ENCODE data around the gene UGT1A9. TPM values are rescaled to one million over a fixed set of nuclear protein-coding genes. Genes with fewer than 3 reads are reported as not detected.
A peak's percentile ranks its signal among the peaks of the same experiment; 100 is the strongest.

The UGT1A9 gene
- total RNA-seq, 4 donors from 2014 or later: not detected

DNA sequence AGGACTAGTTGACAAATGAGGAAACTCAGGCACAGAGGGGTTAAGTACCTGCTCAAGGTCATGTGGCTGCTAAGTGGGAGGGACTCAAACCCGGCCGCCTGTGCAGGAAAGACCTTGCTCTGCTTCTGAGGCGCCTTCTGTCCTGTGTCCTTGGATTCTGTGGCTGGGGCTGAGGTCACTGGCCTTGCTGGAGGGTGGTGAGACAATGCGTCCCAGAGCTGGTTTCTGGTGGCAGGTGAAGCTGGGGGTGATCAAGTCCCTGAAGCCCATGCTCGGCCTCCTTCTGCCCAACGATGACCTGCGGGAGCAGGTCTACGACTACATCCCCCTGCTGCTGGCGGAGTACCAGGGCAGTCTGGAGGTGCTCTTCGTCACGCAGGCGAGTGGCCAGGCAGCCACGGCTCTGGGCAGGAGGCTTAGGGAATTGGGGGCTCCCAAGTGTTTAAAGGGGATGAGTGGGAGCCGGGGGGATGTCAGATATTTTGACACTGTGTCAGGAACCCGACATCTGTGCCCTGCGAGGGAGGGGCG lies 122.5 kb downstream of the UGT1A9 start:
- peak; percentile 38 to 47 for DNase-seq
- Histone ChIP-seq H3K9me3 (no peaks in the 10 kb centered on the region), H3K36me3 (no peaks in the 10 kb centered on the region), H3K4me1 (peaks cover 2% of the 10 kb centered on the region in 2 donors), H3K27me3 (no peaks in the 10 kb centered on the region), H3K27ac (no peak overlapping the region), H3K4me3 (replicated peaks in 1 of 3) (no peak overlapping the region)
- WGBS, 2 donors: 67 to 78% methylated on average over 11 to 15 of the region's 17 CpGs
- TF ChIP-seq, protein P1, sequence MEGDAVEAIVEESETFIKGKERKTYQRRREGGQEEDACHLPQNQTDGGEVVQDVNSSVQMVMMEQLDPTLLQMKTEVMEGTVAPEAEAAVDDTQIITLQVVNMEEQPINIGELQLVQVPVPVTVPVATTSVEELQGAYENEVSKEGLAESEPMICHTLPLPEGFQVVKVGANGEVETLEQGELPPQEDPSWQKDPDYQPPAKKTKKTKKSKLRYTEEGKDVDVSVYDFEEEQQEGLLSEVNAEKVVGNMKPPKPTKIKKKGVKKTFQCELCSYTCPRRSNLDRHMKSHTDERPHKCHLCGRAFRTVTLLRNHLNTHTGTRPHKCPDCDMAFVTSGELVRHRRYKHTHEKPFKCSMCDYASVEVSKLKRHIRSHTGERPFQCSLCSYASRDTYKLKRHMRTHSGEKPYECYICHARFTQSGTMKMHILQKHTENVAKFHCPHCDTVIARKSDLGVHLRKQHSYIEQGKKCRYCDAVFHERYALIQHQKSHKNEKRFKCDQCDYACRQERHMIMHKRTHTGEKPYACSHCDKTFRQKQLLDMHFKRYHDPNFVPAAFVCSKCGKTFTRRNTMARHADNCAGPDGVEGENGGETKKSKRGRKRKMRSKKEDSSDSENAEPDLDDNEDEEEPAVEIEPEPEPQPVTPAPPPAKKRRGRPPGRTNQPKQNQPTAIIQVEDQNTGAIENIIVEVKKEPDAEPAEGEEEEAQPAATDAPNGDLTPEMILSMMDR (IDR thresholded peaks at IDR 0.05): no peak
- TF ChIP-seq POLR2A (IDR thresholded peaks at IDR 0.05): no peak
- intact Hi-C loops (cut with DNase I): no loop called here

DNA sequence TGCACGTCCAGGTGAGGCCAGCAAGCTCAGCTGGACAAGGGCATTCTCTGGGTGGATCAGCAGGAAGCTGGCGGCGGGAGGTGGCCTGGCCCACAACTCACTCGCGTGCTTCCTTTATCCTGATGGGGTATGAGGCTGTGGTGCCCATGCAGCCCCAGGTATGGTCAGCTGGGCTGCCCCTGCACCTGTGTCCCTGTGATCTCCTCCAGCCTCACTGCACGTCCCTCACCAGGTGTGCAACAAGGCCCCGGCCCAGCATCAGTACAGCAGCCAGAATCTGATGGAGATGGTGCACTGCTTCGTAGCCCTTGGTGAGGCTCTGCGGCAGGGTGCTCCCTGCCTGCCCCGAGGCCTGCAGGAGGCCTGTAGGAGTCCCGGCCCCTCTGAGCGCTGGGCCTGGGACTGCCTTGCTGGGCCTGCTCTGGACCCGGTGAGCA lies 124.1 kb downstream of the UGT1A9 start:
- Histone ChIP-seq H3K4me1 (peaks cover 6 to 13% of the 10 kb centered on the region in 2 donors), H3K27ac (no peak overlapping the region)
- TF ChIP-seq POLR2A (IDR thresholded peaks at IDR 0.05): no peak
- TF ChIP-seq, protein P1 (IDR thresholded peaks at IDR 0.05): no peak

DNA sequence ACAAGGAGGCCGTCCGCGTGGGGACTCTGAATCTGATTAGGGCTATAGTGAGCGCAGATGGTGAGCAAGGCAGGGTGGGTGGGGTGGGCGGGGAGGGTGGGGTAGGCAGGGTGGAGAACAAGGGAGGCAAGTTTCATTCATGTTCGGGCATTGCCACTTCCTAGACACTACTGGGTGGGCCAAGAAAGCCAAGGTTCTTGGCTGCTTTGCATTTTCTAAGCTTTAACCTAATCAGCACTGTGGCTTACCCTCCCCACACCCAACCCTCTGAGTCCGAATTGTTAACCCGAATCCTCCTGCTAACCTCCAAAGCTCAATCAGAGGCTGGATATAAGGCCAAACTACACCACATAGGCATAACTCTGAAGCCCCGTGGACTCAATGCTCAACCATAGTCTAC lies 124.6 kb downstream of the UGT1A9 start:
- Histone ChIP-seq H3K27ac (no peak overlapping the region), H3K27me3 (no peaks in the 10 kb centered on the region), H3K4me3 (replicated peaks in 1 of 3) (no peak overlapping the region), H3K36me3 (no peaks in the 10 kb centered on the region), H3K4me1 (peaks cover 6 to 13% of the 10 kb centered on the region in 2 donors), H3K9me3 (no peaks in the 10 kb centered on the region)
- no peak for TF ChIP-seq POLR2A (IDR thresholded peaks at IDR 0.05)
- TF ChIP-seq, protein P1 (IDR thresholded peaks at IDR 0.05): no peak
- 92 to 93% methylated on average over 9 of the region's 9 CpGs for WGBS, 2 donors
- intact Hi-C loops (cut with DNase I): no loop called here
- no peak for DNase-seq

More for the DNA sequence above, 124.1 kb downstream of the UGT1A9 start:
- Histone ChIP-seq H3K4me3 (replicated peaks in 1 of 3) (no peak overlapping the region), H3K36me3 (no peaks in the 10 kb centered on the region), H3K27me3 (no peaks in the 10 kb centered on the region), H3K9me3 (no peaks in the 10 kb centered on the region)
- intact Hi-C loops (cut with DNase I): no loop called here
- no peak for DNase-seq
- 95 to 96% methylated on average over 10 to 12 of the region's 13 CpGs for WGBS, 2 donors

DNA sequence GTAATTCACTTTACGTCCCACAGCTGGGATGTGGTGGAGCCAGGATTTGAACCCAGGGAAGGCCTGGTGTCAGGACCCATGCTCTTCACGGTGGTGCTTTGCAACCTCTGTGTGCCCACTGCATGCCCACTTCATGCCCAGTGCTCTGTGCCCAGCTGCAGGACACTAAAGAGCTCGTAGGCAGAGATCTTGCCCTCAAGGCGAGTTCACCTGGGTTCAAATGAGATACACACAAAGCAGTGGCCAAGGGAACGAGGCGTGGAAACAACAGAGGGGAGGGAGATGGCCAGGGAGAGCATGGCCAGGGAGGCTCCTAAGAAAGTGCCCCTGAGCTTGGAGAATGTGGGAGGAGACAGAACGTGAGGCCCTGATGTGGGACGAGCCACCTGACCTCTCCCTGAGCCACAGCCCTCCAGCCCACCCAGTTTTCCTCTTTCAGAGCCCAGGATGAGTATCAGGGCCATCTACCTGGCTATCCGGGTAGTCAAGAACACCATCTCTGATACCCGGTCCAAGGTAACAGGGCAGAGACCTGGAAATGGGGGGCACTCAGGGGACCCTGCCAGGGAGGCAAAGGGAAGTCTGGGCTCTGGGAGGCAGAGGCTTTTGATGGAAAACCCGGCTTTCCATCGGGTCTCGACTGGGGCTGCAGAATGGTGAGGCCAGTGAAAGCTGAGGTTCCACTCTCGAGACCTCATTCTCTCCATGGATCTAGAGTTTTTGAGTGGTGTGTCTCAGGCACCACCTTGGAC lies 126.8 kb downstream of the UGT1A9 start:
- peak overlapping the region in 1 of 3 donors; percentile 6 for H3K27ac ChIP-seq
- H3K4me1 ChIP-seq: peaks cover 6 to 13% of the 10 kb centered on the region in 2 donors
- no peak overlapping the region for H3K4me3 ChIP-seq (replicated peaks in 1 of 3)
- no peak for TF ChIP-seq POLR2A (IDR thresholded peaks at IDR 0.05)
- TF ChIP-seq, protein P1 (IDR thresholded peaks at IDR 0.05): no peak
- H3K36me3 ChIP-seq: no peaks in the 10 kb centered on the region
- no peaks in the 10 kb centered on the region for H3K9me3 ChIP-seq
- no peak for DNase-seq
- WGBS, 2 donors: 82 to 94% methylated on average over 14 of the region's 14 CpGs
- H3K27me3 ChIP-seq: no peaks in the 10 kb centered on the region
- intact Hi-C loops (cut with DNase I): no loop called here

DNA sequence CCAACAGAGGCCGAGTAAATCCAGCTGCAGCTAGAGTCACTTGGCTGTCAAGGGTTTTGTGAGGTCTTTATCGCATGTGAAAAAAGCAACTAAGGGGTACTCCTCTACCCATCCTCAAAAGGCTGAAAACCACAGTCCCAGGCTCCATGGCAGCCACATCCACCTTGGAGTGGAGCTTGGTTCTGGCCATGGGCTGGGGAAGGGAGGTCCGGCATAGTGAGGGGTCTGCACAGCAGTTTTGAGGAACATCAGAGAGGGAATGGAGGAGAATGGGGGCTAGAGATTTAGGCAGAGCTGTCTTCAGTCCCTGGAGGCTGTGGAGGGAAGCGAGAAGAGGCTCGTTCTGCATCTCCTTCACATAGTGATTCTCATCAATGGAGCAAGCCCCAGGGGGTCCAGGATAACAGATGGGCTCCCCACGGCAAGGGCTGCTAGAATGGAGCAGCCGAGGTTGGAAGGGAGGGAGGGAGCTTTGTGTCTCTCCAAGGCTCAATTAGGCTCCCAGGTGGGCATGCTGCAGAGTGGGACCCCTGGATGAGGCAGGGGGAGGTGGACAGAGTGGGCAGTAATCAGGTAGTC lies 127.5 kb downstream of the UGT1A9 start:
- intact Hi-C loops (cut with DNase I): no loop called here
- no peaks in the 10 kb centered on the region for H3K36me3 ChIP-seq
- no peak for TF ChIP-seq POLR2A (IDR thresholded peaks at IDR 0.05)
- TF ChIP-seq, protein P1 (IDR thresholded peaks at IDR 0.05): no peak
- H3K4me1 ChIP-seq: peaks cover 6 to 13% of the 10 kb centered on the region in 2 donors
- H3K9me3 ChIP-seq: no peaks in the 10 kb centered on the region
- no peak overlapping the region for H3K4me3 ChIP-seq (replicated peaks in 1 of 3)
- no peak for DNase-seq
- peak overlapping the region in 1 of 3 donors; percentile 6 for H3K27ac ChIP-seq
- H3K27me3 ChIP-seq: no peaks in the 10 kb centered on the region
- WGBS, 2 donors: 69 to 71% methylated on average over 7 of the region's 7 CpGs

Data from thyroid gland (tissue), 4 donors.